Loucy (cell line): ENCODE results near the gene SSX1.
"Not testable (repeated sequence)": the region's sequence is repeated elsewhere in the genome, so short reads cannot be mapped to it uniquely, and the experiment has no call there.

ENCODE experiments used
- H2AFZ ChIP-seq: fragments of 200-600 bp; sonication (generic); 2 replicates; pipeline ENCODE4 v1.6.0; 2016; ENCODE audit warnings: antibody characterized with exemption, mild to moderate bottlenecking, low read length, moderate library complexity
- H3F3A ChIP-seq: fragments of 200-600 bp; 2 replicates; pipeline ENCODE4 v1.6.0; 2016; ENCODE audit warnings: antibody characterized with exemption, low read depth, mild to moderate bottlenecking
- H3K27me3 ChIP-seq: fragments of 200-600 bp; sonication (generic); 2 replicates; pipeline ENCODE4 v1.6.1; 2014; ENCODE audit warnings: low read length, mild to moderate bottlenecking; ENCODE audit not compliant: insufficient read depth, poor library complexity, severe bottlenecking
- H3K36me3 ChIP-seq: fragments of 200-600 bp; sonication (generic); 2 replicates; pipeline ENCODE4 v1.6.1; 2016; ENCODE audit warnings: low read length; ENCODE audit not compliant: insufficient read depth
- H3K4me1 ChIP-seq: fragments of 200-600 bp; sonication (generic); 2 replicates; pipeline ENCODE4 v1.5.1; 2014; ENCODE audit warnings: low read length, mild to moderate bottlenecking; ENCODE audit not compliant: insufficient read depth, poor library complexity, severe bottlenecking
- H3K4me2 ChIP-seq: fragments of 200-600 bp; sonication (generic); 2 replicates; pipeline ENCODE4 v1.6.0; 2014; ENCODE audit warnings: antibody characterized with exemption, low read length, low read depth, mild to moderate bottlenecking; ENCODE audit not compliant: poor library complexity, severe bottlenecking
- H3K4me3 ChIP-seq: fragments of 200-600 bp; sonication (generic); 2 replicates; pipeline ENCODE4 v1.5.1; 2014; ENCODE audit warnings: low read length, mild to moderate bottlenecking, mixed read lengths; ENCODE audit not compliant: poor library complexity, severe bottlenecking
- H3K79me2 ChIP-seq: fragments of 200-600 bp; sonication (generic); 2 replicates; pipeline ENCODE4 v1.6.1; 2014; ENCODE audit warnings: low read length; ENCODE audit not compliant: insufficient read depth
- H3K9ac ChIP-seq: fragments of 200-600 bp; sonication (generic); 2 replicates; pipeline ENCODE4 v1.6.0; 2014; ENCODE audit warnings: mild to moderate bottlenecking, low read depth, low read length, moderate library complexity; ENCODE audit not compliant: poor library complexity, severe bottlenecking
- H3K9me2 ChIP-seq: fragments of 200-600 bp; sonication (generic); replicated peaks from 2 replicates; pipeline ENCODE4 v1.6.1; 2016; ENCODE audit warnings: low read depth, low read length, mixed read lengths
- H3K9me3 ChIP-seq: fragments of 200-600 bp; sonication (generic); 2 replicates; pipeline ENCODE4 v1.6.1; 2014; ENCODE audit warnings: mild to moderate bottlenecking, antibody characterized with exemption, low read length, low read depth; ENCODE audit not compliant: insufficient read depth
- H4K20me1 ChIP-seq: fragments of 200-600 bp; sonication (generic); 2 replicates; pipeline ENCODE4 v1.6.0; 2014; ENCODE audit warnings: antibody characterized with exemption, low read length, mild to moderate bottlenecking; ENCODE audit not compliant: insufficient read depth, poor library complexity, severe bottlenecking
- EZH2phosphoT487 ChIP-seq: fragments of 200-600 bp; IDR thresholded peaks from 2 replicates; pipeline ENCODE4 v1.6.1; 2018; ENCODE audit warnings: antibody characterized with exemption, mild to moderate bottlenecking, moderate library complexity, borderline replicate concordance
- TF ChIP-seq, protein P1 (sequence below): fragments of 200-600 bp; sonication (generic); conservative IDR thresholded peaks from 2 replicates; pipeline ENCODE4 v1.5.1; 2014; ENCODE audit warnings: mild to moderate bottlenecking, antibody characterized with exemption, low read length

The SSX1 gene

GRCh38 chrX:48278958-48279357 lies 23.8 kb downstream of the SSX1 start:
- Histone ChIP-seq H3F3A (no peaks in the 10 kb centered on the region), H2AFZ (no peak overlapping the region), H3K4me3 (no peak overlapping the region), H3K9me3 (no peaks in the 10 kb centered on the region), H3K27me3 (no peaks in the 10 kb centered on the region), H4K20me1 (no peaks in the 10 kb centered on the region), H3K79me2 (no peaks in the 10 kb centered on the region), H3K36me3 (no peaks in the 10 kb centered on the region), H3K4me1 (no peaks in the 10 kb centered on the region), H3K9me2 (no peaks in the 10 kb centered on the region), H3K4me2 (no peak overlapping the region), H3K9ac (no peak overlapping the region)
- TF ChIP-seq, protein P1, sequence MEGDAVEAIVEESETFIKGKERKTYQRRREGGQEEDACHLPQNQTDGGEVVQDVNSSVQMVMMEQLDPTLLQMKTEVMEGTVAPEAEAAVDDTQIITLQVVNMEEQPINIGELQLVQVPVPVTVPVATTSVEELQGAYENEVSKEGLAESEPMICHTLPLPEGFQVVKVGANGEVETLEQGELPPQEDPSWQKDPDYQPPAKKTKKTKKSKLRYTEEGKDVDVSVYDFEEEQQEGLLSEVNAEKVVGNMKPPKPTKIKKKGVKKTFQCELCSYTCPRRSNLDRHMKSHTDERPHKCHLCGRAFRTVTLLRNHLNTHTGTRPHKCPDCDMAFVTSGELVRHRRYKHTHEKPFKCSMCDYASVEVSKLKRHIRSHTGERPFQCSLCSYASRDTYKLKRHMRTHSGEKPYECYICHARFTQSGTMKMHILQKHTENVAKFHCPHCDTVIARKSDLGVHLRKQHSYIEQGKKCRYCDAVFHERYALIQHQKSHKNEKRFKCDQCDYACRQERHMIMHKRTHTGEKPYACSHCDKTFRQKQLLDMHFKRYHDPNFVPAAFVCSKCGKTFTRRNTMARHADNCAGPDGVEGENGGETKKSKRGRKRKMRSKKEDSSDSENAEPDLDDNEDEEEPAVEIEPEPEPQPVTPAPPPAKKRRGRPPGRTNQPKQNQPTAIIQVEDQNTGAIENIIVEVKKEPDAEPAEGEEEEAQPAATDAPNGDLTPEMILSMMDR: no peak
- no peak for TF ChIP-seq EZH2phosphoT487

GRCh38 chrX:48280729-48281128 lies 25.5 kb downstream of the SSX1 start:
- H3K4me1 ChIP-seq, H3K9me2 ChIP-seq, H3K4me3 ChIP-seq, H3K79me2 ChIP-seq, H3K36me3 ChIP-seq, H3F3A ChIP-seq, H3K9me3 ChIP-seq, H3K27me3 ChIP-seq, H2AFZ ChIP-seq, H4K20me1 ChIP-seq, H3K4me2 ChIP-seq, H3K9ac ChIP-seq: not testable (repeated sequence)

DNA sequence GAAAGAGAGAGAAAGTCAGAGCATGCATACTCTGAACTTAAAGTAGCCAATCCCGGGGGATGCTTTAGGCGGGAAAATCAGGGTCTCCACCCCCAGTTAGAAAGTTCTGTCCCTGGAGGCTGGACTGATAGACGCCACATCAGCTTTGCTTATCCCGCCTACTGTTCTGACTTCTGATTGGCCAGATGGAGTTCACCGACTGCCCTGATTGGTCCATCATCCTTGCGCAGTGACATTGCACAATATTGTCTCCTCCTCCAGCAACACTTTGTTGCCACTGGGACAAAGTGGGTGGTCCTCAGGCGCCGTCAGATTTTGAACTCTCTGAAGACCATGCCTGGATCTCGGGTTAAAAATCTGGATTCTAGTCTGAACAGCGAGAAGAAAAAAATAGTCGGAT lies 51.0 kb downstream of the SSX1 start:
- Histone ChIP-seq H4K20me1 (no peaks in the 10 kb centered on the region), H3K4me2 (no peak overlapping the region), H3F3A (no peaks in the 10 kb centered on the region), H3K9me2 (no peaks in the 10 kb centered on the region), H3K36me3 (no peaks in the 10 kb centered on the region), H3K9ac (no peak overlapping the region), H2AFZ (no peak overlapping the region), H3K4me1 (no peaks in the 10 kb centered on the region), H3K9me3 (no peaks in the 10 kb centered on the region), H3K27me3 (no peaks in the 10 kb centered on the region), H3K4me3 (no peak overlapping the region), H3K79me2 (no peaks in the 10 kb centered on the region)
- no peak for TF ChIP-seq EZH2phosphoT487
- TF ChIP-seq, protein P1: no peak

GRCh38 chrX:48313996-48314395 lies 58.8 kb downstream of the SSX1 start:
- not testable (repeated sequence) for H3F3A ChIP-seq, H4K20me1 ChIP-seq, H3K4me1 ChIP-seq, H3K9me3 ChIP-seq, H3K36me3 ChIP-seq, H3K4me3 ChIP-seq, H3K9me2 ChIP-seq, H3K79me2 ChIP-seq, H3K4me2 ChIP-seq, H3K27me3 ChIP-seq, H3K9ac ChIP-seq, H2AFZ ChIP-seq
